HEK293 (cell line): Measurements from ENCODE around the gene SPTAN1.
A peak's percentile ranks its signal among the peaks of the same experiment; 100 is the strongest.

ENCODE experiments used
- EGR2 ChIP-seq: fragments of 450-650 bp; formaldehyde crosslinking; IDR thresholded peaks from 2 replicates; pipeline ENCODE4 v1.5.1; 2016; ENCODE audit warnings: low read depth, missing biosample characterization, missing genetic modification characterization
- FEZF1 ChIP-seq: fragments of 450-650 bp; formaldehyde crosslinking; IDR thresholded peaks from 2 replicates; pipeline ENCODE4 v1.5.1; 2016; ENCODE audit warnings: missing biosample characterization, missing genetic modification characterization
- HOXA7 ChIP-seq: sonication (generic); formaldehyde crosslinking; IDR thresholded peaks from 2 replicates; pipeline ENCODE4 v1.8.1; 2022; ENCODE audit warnings: missing genetic modification reagents, borderline replicate concordance
- IKZF3 ChIP-seq: fragments of 450-650 bp; IDR thresholded peaks from 2 replicates; pipeline ENCODE4 v1.5.0; 2018; ENCODE audit warnings: missing biosample characterization, mild to moderate bottlenecking, missing genetic modification characterization, moderate library complexity
- KLF10 ChIP-seq: fragments of 450-650 bp; IDR thresholded peaks from 2 replicates; pipeline ENCODE4 v1.5.1; 2018; ENCODE audit warnings: missing biosample characterization, mild to moderate bottlenecking, missing genetic modification characterization
- KLF16 ChIP-seq: fragments of 450-650 bp; formaldehyde crosslinking; IDR thresholded peaks from 2 replicates; pipeline ENCODE4 v1.5.1; 2017; ENCODE audit warnings: missing biosample characterization, missing genetic modification characterization
- KLF8 ChIP-seq: fragments of 450-650 bp; formaldehyde crosslinking; IDR thresholded peaks from 2 replicates; pipeline ENCODE4 v1.5.1; 2016; ENCODE audit warnings: missing biosample characterization, missing genetic modification characterization
- REST ChIP-seq: fragments of 450-650 bp; formaldehyde crosslinking; IDR thresholded peaks from 2 replicates; pipeline ENCODE4 v1.5.1; 2016; ENCODE audit warnings: missing biosample characterization, missing genetic modification characterization
- SALL2 ChIP-seq: fragments of 450-650 bp; formaldehyde crosslinking; IDR thresholded peaks from 2 replicates; pipeline ENCODE4 v1.5.0; 2017; ENCODE audit warnings: missing biosample characterization, mild to moderate bottlenecking, missing genetic modification characterization, borderline replicate concordance
- ZBTB1 ChIP-seq: fragments of 450-650 bp; formaldehyde crosslinking; IDR thresholded peaks from 2 replicates; pipeline ENCODE4 v1.5.1; 2016; ENCODE audit warnings: missing biosample characterization, missing genetic modification characterization
- ZFP69B ChIP-seq: fragments of 450-650 bp; formaldehyde crosslinking; IDR thresholded peaks from 2 replicates; pipeline ENCODE4 v1.5.1; 2016; ENCODE audit warnings: missing biosample characterization, missing genetic modification characterization
- ZNF155 ChIP-seq: fragments of 450-650 bp; formaldehyde crosslinking; IDR thresholded peaks from 2 replicates; pipeline ENCODE4 v1.5.1; 2016; ENCODE audit warnings: missing biosample characterization, missing genetic modification characterization
- ZNF221 ChIP-seq: fragments of 450-650 bp; formaldehyde crosslinking; IDR thresholded peaks from 2 replicates; pipeline ENCODE4 v1.5.1; 2017; ENCODE audit warnings: missing biosample characterization, missing genetic modification characterization, borderline replicate concordance
- ZNF248 ChIP-seq: fragments of 450-650 bp; formaldehyde crosslinking; IDR thresholded peaks from 2 replicates; pipeline ENCODE4 v1.5.1; 2017; ENCODE audit warnings: missing biosample characterization, missing genetic modification characterization
- ZNF280D ChIP-seq: fragments of 450-650 bp; formaldehyde crosslinking; IDR thresholded peaks from 2 replicates; pipeline ENCODE4 v1.5.1; 2016; ENCODE audit warnings: missing biosample characterization, missing genetic modification characterization
- ZNF324 ChIP-seq: fragments of 450-650 bp; formaldehyde crosslinking; IDR thresholded peaks from 2 replicates; pipeline ENCODE4 v1.5.1; 2016; ENCODE audit warnings: missing biosample characterization, missing genetic modification characterization
- ZNF501 ChIP-seq: fragments of 450-650 bp; formaldehyde crosslinking; IDR thresholded peaks from 2 replicates; pipeline ENCODE4 v1.5.1; 2016; ENCODE audit warnings: missing biosample characterization, missing genetic modification characterization
- ZNF510 ChIP-seq: fragments of 450-650 bp; formaldehyde crosslinking; IDR thresholded peaks from 2 replicates; pipeline ENCODE4 v1.5.1; 2018; ENCODE audit warnings: mild to moderate bottlenecking, missing genetic modification characterization, missing biosample characterization; ENCODE audit not compliant: insufficient replicate concordance
- ZNF623 ChIP-seq: fragments of 450-650 bp; formaldehyde crosslinking; IDR thresholded peaks from 2 replicates; pipeline ENCODE4 v1.5.1; 2016; ENCODE audit warnings: missing biosample characterization, missing genetic modification characterization
- ZNF629 ChIP-seq: fragments of 450-650 bp; formaldehyde crosslinking; IDR thresholded peaks from 2 replicates; pipeline ENCODE4 v1.5.1; 2017; ENCODE audit warnings: missing biosample characterization, missing genetic modification characterization
- ZSCAN30 ChIP-seq: fragments of 450-650 bp; IDR thresholded peaks from 2 replicates; pipeline ENCODE4 v1.5.1; 2018; ENCODE audit warnings: missing biosample characterization, mild to moderate bottlenecking, missing genetic modification characterization, moderate library complexity
- TF ChIP-seq, protein P1 (sequence below): fragments of 450-650 bp; formaldehyde crosslinking; IDR thresholded peaks from 2 replicates; pipeline ENCODE4 v1.5.1; 2016; ENCODE audit warnings: missing biosample characterization, missing genetic modification characterization
- TF ChIP-seq, protein P2 (sequence below): fragments of 450-650 bp; formaldehyde crosslinking; IDR thresholded peaks from 2 replicates; pipeline ENCODE4 v1.5.1; 2016; ENCODE audit warnings: missing biosample characterization, missing genetic modification characterization
- TF ChIP-seq, protein P3 (sequence below): sonication (generic); formaldehyde crosslinking; IDR thresholded peaks from 2 replicates; pipeline ENCODE4 v1.8.1; 2022; ENCODE audit warnings: mild to moderate bottlenecking, moderate library complexity, missing genetic modification reagents

SPTAN1 gene

DNA sequence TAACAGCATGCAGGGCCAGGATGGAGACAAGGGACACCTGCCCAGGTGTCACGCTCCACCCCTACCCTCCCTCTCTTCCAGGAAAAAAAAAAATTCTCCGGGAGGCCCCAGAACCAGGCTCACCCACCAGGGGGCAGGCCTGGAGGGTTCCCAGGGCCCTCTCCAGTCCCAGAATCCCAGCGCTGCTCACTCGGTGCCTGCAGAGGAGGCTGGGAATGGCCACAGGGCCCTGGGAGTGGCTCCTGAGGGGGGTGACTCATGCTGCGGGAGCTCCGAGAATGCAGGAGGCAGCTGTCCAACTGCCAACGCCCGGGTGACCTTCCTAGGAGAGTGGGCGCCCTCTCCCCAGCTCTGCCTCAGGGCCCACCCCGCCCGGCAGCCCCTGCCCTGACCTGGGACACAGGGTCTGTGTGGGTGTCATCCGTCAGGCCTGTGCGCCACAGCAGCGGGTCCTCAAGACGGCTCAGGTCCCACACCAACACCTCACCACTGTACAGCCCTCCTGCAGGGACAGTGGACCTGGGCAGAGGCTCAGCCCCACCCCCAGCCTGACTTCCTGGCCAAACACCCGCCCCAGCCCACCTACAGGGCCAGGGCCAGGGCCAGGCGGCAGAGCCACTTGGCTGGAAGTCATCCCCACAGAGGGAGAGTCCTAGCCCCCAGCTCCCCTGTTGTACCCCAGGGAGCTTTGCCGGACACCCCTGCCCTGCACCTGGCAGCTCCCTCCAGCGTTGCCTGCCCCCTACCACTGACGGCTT is 83.1 kb downstream of the SPTAN1 start (continued):
- TF ChIP-seq, protein P1, sequence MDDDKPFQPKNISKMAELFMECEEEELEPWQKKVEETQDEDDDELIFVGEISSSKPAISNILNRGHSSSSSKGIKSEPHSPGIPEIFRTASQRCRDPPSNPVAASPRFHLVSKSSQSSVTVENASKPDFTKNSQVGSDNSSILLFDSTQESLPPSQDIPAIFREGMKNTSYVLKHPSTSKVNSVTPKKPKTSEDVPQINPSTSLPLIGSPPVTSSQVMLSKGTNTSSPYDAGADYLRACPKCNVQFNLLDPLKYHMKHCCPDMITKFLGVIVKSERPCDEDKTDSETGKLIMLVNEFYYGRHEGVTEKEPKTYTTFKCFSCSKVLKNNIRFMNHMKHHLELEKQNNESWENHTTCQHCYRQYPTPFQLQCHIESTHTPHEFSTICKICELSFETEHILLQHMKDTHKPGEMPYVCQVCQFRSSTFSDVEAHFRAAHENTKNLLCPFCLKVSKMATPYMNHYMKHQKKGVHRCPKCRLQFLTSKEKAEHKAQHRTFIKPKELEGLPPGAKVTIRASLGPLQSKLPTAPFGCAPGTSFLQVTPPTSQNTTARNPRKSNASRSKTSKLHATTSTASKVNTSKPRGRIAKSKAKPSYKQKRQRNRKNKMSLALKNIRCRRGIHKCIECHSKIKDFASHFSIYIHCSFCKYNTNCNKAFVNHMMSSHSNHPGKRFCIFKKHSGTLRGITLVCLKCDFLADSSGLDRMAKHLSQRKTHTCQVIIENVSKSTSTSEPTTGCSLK (tag by site-specific recombination), result no peak
- TF ChIP-seq, protein P2, sequence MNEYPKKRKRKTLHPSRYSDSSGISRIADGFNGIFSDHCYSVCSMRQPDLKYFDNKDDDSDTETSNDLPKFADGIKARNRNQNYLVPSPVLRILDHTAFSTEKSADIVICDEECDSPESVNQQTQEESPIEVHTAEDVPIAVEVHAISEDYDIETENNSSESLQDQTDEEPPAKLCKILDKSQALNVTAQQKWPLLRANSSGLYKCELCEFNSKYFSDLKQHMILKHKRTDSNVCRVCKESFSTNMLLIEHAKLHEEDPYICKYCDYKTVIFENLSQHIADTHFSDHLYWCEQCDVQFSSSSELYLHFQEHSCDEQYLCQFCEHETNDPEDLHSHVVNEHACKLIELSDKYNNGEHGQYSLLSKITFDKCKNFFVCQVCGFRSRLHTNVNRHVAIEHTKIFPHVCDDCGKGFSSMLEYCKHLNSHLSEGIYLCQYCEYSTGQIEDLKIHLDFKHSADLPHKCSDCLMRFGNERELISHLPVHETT (tag by site-specific recombination), result 0 out of 2 replicates have a peak, but pooled peaks have one; percentile 31
- peak; percentile 74; the same call in 1 of the 2 replicates for TF ChIP-seq KLF10 (tag by site-specific recombination)
- no peak for TF ChIP-seq ZBTB1 (tag by site-specific recombination)
- TF ChIP-seq ZSCAN30 (tag by site-specific recombination), result peak; percentile 62
- TF ChIP-seq SALL2 (tag by site-specific recombination), result no peak
- TF ChIP-seq ZNF629 (tag by site-specific recombination), result peak; percentile 74
- TF ChIP-seq ZNF501 (tag by site-specific recombination), result 0 out of 2 replicates have a peak, but pooled peaks have one; percentile 38
- peak; percentile 49 for TF ChIP-seq KLF16 (tag by site-specific recombination)
- peak; percentile 87 for TF ChIP-seq IKZF3 (tag by site-specific recombination)
- peak; percentile 95 for TF ChIP-seq REST
- TF ChIP-seq ZNF623 (tag by site-specific recombination), result 0 out of 2 replicates have a peak, but pooled peaks have one; percentile 48
- TF ChIP-seq ZNF248, result no peak
- TF ChIP-seq KLF8 (tag by site-specific recombination), result peak; percentile 87
- TF ChIP-seq ZNF155 (tag by site-specific recombination), result no peak
- TF ChIP-seq ZNF510 (tag by site-specific recombination), result no peak
- TF ChIP-seq, protein P3, sequence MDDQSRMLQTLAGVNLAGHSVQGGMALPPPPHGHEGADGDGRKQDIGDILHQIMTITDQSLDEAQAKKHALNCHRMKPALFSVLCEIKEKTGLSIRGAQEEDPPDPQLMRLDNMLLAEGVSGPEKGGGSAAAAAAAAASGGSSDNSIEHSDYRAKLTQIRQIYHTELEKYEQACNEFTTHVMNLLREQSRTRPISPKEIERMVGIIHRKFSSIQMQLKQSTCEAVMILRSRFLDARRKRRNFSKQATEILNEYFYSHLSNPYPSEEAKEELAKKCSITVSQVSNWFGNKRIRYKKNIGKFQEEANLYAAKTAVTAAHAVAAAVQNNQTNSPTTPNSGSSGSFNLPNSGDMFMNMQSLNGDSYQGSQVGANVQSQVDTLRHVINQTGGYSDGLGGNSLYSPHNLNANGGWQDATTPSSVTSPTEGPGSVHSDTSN (CRISPR knock-in tag), result no peak; the same call in 1 of the 2 replicates
- TF ChIP-seq ZNF324 (tag by site-specific recombination), result 0 out of 2 replicates have a peak, but pooled peaks have one; percentile 18
- TF ChIP-seq EGR2 (tag by site-specific recombination), result peak; percentile 94
- no peak for TF ChIP-seq ZNF221 (tag by site-specific recombination)
- TF ChIP-seq ZFP69B (tag by site-specific recombination), result peak; percentile 48; the same call in 1 of the 2 replicates
- no peak for TF ChIP-seq HOXA7 (CRISPR knock-in tag)
- TF ChIP-seq ZNF280D (tag by site-specific recombination), result no peak
- peak; percentile 90 for TF ChIP-seq FEZF1 (tag by site-specific recombination)
